ENCODE data around the gene GDF11. TPM values are rescaled to one million over a fixed set of nuclear protein-coding genes. Genes with fewer than 3 reads are reported as not detected.

The GDF11 gene
- polyA plus RNA-seq, 1 of the 3 experiments (the other 2 are of a cell fraction), result 9.4 TPM

DNA sequence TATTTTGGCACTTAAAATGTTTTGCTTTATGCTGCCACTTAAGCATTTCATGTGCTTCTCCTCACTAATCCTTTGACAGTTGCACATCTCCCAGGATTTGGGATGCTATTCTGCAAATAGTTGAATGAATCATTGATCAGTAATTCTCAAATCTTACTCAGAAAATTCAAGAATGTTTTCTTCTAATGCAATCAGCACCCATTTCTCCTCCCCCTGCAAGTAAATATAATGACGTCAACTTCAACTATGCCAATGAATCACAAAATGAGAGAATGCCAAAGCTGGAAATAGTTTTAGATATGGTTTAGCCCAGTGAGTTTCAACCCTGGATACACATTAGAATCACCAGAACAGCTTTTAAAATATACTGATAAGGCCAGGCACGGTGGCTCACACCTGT, 29.2 kb upstream of the GDF11 start:
- WGBS (ENCODE audit: low lambda C conversion rate), result 31% methylated on average over 2 of the region's 2 CpGs
- no peaks in the 10 kb centered on the region for H3K9me2 ChIP-seq
- no peak overlapping the region for H2AFZ ChIP-seq (ENCODE audit: low read depth)
- H3K4me1 ChIP-seq (ENCODE audit: control insufficient read depth in 1 of 2, insufficient read depth in 2 of 2, low read depth in 1 of 2, low read length in 1 of 2), result peaks cover 13 to 18% of the 10 kb centered on the region in 2 experiments; a peak in 3 of 4 replicates
- H3F3A ChIP-seq (replicated peaks; ENCODE audit: insufficient read depth), result peaks cover 9% of the 10 kb centered on the region
- H3K9ac ChIP-seq, result no peak overlapping the region
- no peaks in the 10 kb centered on the region for H3K9me3 ChIP-seq
- TF ChIP-seq SMC3 (IDR thresholded peaks at IDR 0.05; ENCODE audit: low read depth, low read length) (no peak), MXI1 (IDR thresholded peaks at IDR 0.05; ENCODE audit: low read depth, low read length) (no peak), EZH2phosphoT487 (IDR thresholded peaks at IDR 0.05; ENCODE audit: borderline replicate concordance, low read depth) (no peak), MEF2A (IDR thresholded peaks at IDR 0.05; ENCODE audit: borderline replicate concordance, low read depth) (no peak), USF2 (IDR thresholded peaks at IDR 0.05; ENCODE audit: borderline replicate concordance, low read depth, low read length) (no peak), TCF12 (IDR thresholded peaks at IDR 0.05) (peak; percentile 42; the same call in 1 of the 2 replicates), GABPA (IDR thresholded peaks at IDR 0.05; ENCODE audit: low read depth) (no peak), RCOR1 (IDR thresholded peaks at IDR 0.05; ENCODE audit: low read length) (no peak), RXRA (IDR thresholded peaks at IDR 0.05; ENCODE audit: borderline replicate concordance, low read depth) (no peak), JUND (IDR thresholded peaks at IDR 0.05) (peak; percentile 61), FOXJ3 (CRISPR knock-in tag; IDR thresholded peaks at IDR 0.05) (no peak), TEAD4 (IDR thresholded peaks at IDR 0.05; ENCODE audit: borderline replicate concordance, insufficient read depth) (peak; percentile 33; the same call in 1 of the 2 replicates), YY1 (IDR thresholded peaks at IDR 0.05; ENCODE audit: low read depth) (no peak), FOSL2 (IDR thresholded peaks at IDR 0.05; ENCODE audit: borderline replicate concordance, low read depth) (peak; percentile 74), EP300 (IDR thresholded peaks at IDR 0.05; ENCODE audit: borderline replicate concordance in 1 of 2, low read depth in 1 of 2, low read length in 1 of 2) (peak in 1 of 2 experiments; percentile 43; a peak in 1 of 4 replicates), NFIC (IDR thresholded peaks at IDR 0.05; ENCODE audit: borderline replicate concordance) (peak; percentile 13; the same call in 1 of the 2 replicates), GATA2 (CRISPR knock-in tag; IDR thresholded peaks at IDR 0.05) (no peak)
- TF ChIP-seq, protein P1, sequence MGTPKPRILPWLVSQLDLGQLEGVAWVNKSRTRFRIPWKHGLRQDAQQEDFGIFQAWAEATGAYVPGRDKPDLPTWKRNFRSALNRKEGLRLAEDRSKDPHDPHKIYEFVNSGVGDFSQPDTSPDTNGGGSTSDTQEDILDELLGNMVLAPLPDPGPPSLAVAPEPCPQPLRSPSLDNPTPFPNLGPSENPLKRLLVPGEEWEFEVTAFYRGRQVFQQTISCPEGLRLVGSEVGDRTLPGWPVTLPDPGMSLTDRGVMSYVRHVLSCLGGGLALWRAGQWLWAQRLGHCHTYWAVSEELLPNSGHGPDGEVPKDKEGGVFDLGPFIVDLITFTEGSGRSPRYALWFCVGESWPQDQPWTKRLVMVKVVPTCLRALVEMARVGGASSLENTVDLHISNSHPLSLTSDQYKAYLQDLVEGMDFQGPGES (IDR thresholded peaks at IDR 0.05; ENCODE audit: low read depth, low read length), result no peak
- TF ChIP-seq, protein P2, sequence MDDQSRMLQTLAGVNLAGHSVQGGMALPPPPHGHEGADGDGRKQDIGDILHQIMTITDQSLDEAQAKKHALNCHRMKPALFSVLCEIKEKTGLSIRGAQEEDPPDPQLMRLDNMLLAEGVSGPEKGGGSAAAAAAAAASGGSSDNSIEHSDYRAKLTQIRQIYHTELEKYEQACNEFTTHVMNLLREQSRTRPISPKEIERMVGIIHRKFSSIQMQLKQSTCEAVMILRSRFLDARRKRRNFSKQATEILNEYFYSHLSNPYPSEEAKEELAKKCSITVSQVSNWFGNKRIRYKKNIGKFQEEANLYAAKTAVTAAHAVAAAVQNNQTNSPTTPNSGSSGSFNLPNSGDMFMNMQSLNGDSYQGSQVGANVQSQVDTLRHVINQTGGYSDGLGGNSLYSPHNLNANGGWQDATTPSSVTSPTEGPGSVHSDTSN (IDR thresholded peaks at IDR 0.05), result peak; percentile 60
- no peaks in the 10 kb centered on the region; the same call in 1 of the 2 replicates for H3K27me3 ChIP-seq (ENCODE audit: insufficient read depth)
- H3K4me2 ChIP-seq, result no peak overlapping the region
- no peaks in the 10 kb centered on the region for H4K20me1 ChIP-seq (ENCODE audit: insufficient read depth)
- ChIA-PET CTCF (interaction anchor here (0.8 kb wide), 1 partner anchor 58 kb away, joined by 3 read pairs; no protein-coding TSS in a partner anchor), POLR2A (no interaction called here)
- no peaks in the 10 kb centered on the region for H3K36me3 ChIP-seq (replicated peaks in 1 of 2; ENCODE audit: control insufficient read depth in 1 of 2, insufficient read depth in 2 of 2, low read length in 1 of 2)
- H3K27ac ChIP-seq (ENCODE audit: low read depth in 2 of 2, low read length in 1 of 2), result peak overlapping the region in 1 of 2 experiments; percentile 64; a peak in 1 of 4 replicates
- DNase-seq, result no peak
- H3K4me3 ChIP-seq (ENCODE audit: low read depth in 2 of 2, low read length in 1 of 2), result no peak overlapping the region
- peaks cover 13% of the 10 kb centered on the region; the same call in 1 of the 2 replicates for H3K79me2 ChIP-seq (ENCODE audit: insufficient read depth)

Data from SK-N-SH (cell line).